Measurements from ENCODE around the gene LRRC46. TPM values are rescaled to one million over a fixed set of nuclear protein-coding genes. Genes with fewer than 3 reads are reported as not detected.

LRRC46 gene
- total RNA-seq, 1 experiment from 2014 or later, result 0.44 TPM

DNA sequence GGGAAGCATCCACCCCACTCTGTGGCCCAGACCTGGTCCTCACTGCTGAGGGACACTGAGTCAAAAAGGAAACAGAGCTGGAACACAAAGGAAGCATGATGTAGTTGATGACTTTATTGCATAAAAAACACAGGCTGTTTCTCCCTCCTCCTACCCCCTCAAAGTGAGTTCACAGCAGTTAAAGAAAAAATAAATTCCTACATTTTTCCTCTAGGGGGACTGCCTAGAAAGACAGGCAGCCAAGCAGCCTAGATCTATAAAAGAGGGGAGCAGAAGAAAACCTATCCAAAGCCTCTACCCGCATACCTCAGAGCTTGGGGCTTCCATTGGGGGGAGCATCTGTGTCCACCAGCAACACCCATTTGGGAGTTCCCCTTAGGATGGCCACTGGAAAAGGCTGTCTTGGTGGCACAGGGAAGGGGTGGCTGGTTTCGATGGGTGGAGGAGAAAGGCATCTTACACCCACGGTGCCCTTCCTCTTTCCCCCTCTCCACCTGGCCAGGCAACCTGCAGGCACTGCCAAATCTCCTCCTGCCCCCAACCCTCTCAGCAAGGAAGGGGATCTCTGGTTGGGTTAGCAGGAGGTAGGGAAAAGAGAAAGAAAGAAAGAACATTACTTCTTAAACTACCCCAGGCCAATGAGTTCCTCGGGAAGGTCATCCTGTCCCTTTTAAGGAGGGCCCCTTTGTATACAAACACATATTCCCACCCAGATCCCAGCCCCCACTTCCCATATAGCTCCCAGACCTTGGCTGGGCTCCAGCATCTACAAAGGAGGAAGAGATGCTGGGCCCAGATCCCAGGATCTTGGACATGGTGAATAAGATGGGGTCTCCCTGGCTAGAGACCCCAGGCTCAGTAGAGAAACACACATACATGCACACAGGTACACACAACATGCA lies 13.6 kb downstream of the LRRC46 start:
- Histone ChIP-seq H3K4me2 (ENCODE audit: low read length) (no peak overlapping the region), H3F3A (ENCODE audit: low read length, unreplicated experiment) (no peaks in the 10 kb centered on the region), H4K20me1 (ENCODE audit: low read length) (no peaks in the 10 kb centered on the region), H3K27me3 (ENCODE audit: low read length) (no peaks in the 10 kb centered on the region), H3K27ac (ENCODE audit: low read length) (no peak overlapping the region), H3K9me2 (replicated peaks; ENCODE audit: low read length) (no peaks in the 10 kb centered on the region), H3K9ac (ENCODE audit: low read length) (no peak overlapping the region), H3K4me1 (ENCODE audit: insufficient read depth, low read length) (peaks cover 28% of the 10 kb centered on the region), H3K4me3 (ENCODE audit: low read length) (no peak overlapping the region), H3K36me3 (ENCODE audit: low read depth, low read length) (no peaks in the 10 kb centered on the region), H3K79me2 (ENCODE audit: low read length) (peaks cover 27% of the 10 kb centered on the region), H3K9me3 (ENCODE audit: low read length) (no peaks in the 10 kb centered on the region), H2AFZ (ENCODE audit: low read length) (no peak overlapping the region)
- intact Hi-C loops (cut with micrococcal nuclease), result no loop called here
- no TSS peak for BruUV-seq (replicated peaks)
- ChIA-PET CTCF (interaction anchor here (0.9 to 1.5 kb wide), 2 partner anchors 14 to 45 kb away, joined by 3 to 5 read pairs; partner anchors contain the start of gene MRPL10), POLR2A (ENCODE audit: unreplicated experiment) (no interaction called here)
- ATAC-seq (no peak), DNase-seq (peak; percentile 41)
- peak; percentile 64 for TF ChIP-seq CTCF (conservative IDR thresholded peaks at IDR 0.05; ENCODE audit: low read depth, low read length)
- TF ChIP-seq EZH2phosphoT487 (IDR thresholded peaks at IDR 0.05; ENCODE audit: borderline replicate concordance, low read length), result no peak

GRCh38 chr17:47845716-47846075 lies 14.2 kb downstream of the LRRC46 start:
- TF ChIP-seq EZH2 (IDR thresholded peaks at IDR 0.05; ENCODE audit: low read length, unreplicated experiment) (no peak), EZH2phosphoT487 (IDR thresholded peaks at IDR 0.05; ENCODE audit: borderline replicate concordance, low read length) (no peak), CTCF (conservative IDR thresholded peaks at IDR 0.05; ENCODE audit: low read depth, low read length) (no peak)
- no peaks in the 10 kb centered on the region for H3K9me2 ChIP-seq (replicated peaks; ENCODE audit: low read length)
- BruUV-seq (replicated peaks), result no TSS peak
- CTCF ChIA-PET, result interaction anchor here (1.5 kb wide), 1 partner anchor 44 kb away, joined by 5 read pairs; no protein-coding TSS in a partner anchor
- no peaks in the 10 kb centered on the region for H3K27me3 ChIP-seq (ENCODE audit: low read length)
- H2AFZ ChIP-seq (ENCODE audit: low read length), result no peak overlapping the region
- H3K4me3 ChIP-seq (ENCODE audit: low read length), result no peak overlapping the region
- intact Hi-C loops (cut with micrococcal nuclease), result no loop called here
- H3K9me3 ChIP-seq (ENCODE audit: low read length), result no peaks in the 10 kb centered on the region
- peaks cover 26% of the 10 kb centered on the region for H3K79me2 ChIP-seq (ENCODE audit: low read length)
- no peak overlapping the region for H3K27ac ChIP-seq (ENCODE audit: low read length)
- no peaks in the 10 kb centered on the region for H4K20me1 ChIP-seq (ENCODE audit: low read length)
- DNase-seq (no peak), ATAC-seq (no peak)
- H3K9ac ChIP-seq (ENCODE audit: low read length), result no peak overlapping the region
- H3F3A ChIP-seq (ENCODE audit: low read length, unreplicated experiment), result no peaks in the 10 kb centered on the region
- POLR2A ChIA-PET (ENCODE audit: unreplicated experiment), result no interaction called here
- peaks cover 29% of the 10 kb centered on the region for H3K4me1 ChIP-seq (ENCODE audit: insufficient read depth, low read length)
- H3K36me3 ChIP-seq (ENCODE audit: low read depth, low read length), result no peaks in the 10 kb centered on the region
- no peak overlapping the region for H3K4me2 ChIP-seq (ENCODE audit: low read length)

DNA sequence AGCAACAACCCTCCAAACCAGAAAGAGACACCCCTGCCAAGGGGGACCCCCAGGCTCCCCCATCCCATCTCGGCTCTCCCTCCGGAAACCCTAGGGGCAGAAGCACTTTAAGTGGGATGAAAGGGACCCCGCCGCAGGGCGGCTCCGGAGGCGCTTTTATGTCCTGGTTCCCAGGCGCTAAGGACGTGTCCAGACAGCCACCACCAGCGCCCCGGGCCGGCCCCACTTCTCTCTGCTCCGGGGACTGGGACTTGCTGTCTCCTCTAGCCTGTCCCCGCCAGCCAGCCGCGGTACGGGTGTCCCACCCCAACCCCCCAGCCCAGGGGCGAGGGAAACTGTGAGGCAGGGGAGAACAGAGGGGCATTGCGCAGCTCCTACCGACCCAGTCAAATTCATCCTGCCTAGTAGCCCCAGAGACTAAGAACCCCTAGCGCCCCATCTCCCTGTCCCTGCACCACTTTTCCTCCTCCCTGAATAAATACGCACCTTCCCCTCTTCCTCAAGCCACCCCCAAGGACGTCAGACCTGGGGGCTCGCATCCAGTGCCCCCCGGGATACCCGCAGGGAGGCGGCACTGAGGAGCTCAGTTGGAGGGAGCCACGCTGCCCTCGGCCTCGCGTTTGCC lies 15.4 kb downstream of the LRRC46 start:
- intact Hi-C loops (cut with micrococcal nuclease), result no loop called here
- Histone ChIP-seq H3F3A (ENCODE audit: low read length, unreplicated experiment) (no peaks in the 10 kb centered on the region), H3K36me3 (ENCODE audit: low read depth, low read length) (no peaks in the 10 kb centered on the region), H3K9me2 (replicated peaks; ENCODE audit: low read length) (no peaks in the 10 kb centered on the region), H3K4me1 (ENCODE audit: insufficient read depth, low read length) (peaks cover 23% of the 10 kb centered on the region), H3K4me3 (ENCODE audit: low read length) (no peak overlapping the region), H3K4me2 (ENCODE audit: low read length) (no peak overlapping the region), H3K27ac (ENCODE audit: low read length) (no peak overlapping the region), H3K79me2 (ENCODE audit: low read length) (peaks cover 22% of the 10 kb centered on the region), H3K9me3 (ENCODE audit: low read length) (no peaks in the 10 kb centered on the region), H3K27me3 (ENCODE audit: low read length) (no peaks in the 10 kb centered on the region), H4K20me1 (ENCODE audit: low read length) (no peaks in the 10 kb centered on the region), H3K9ac (ENCODE audit: low read length) (no peak overlapping the region), H2AFZ (ENCODE audit: low read length) (no peak overlapping the region)
- ChIA-PET CTCF (interaction anchor here (1.5 kb wide), 1 partner anchor 43 kb away, joined by 5 read pairs; no protein-coding TSS in a partner anchor), POLR2A (ENCODE audit: unreplicated experiment) (no interaction called here)
- no peak for ATAC-seq
- no TSS peak for BruUV-seq (replicated peaks)
- no peak for TF ChIP-seq CTCF (conservative IDR thresholded peaks at IDR 0.05; ENCODE audit: low read depth, low read length)
- no peak for TF ChIP-seq EZH2phosphoT487 (IDR thresholded peaks at IDR 0.05; ENCODE audit: borderline replicate concordance, low read length)
- no peak for TF ChIP-seq EZH2 (IDR thresholded peaks at IDR 0.05; ENCODE audit: low read length, unreplicated experiment)
- no peak for DNase-seq

All from PC-3 (cell line).